Smooth muscle cell (in vitro differentiated cells): ENCODE measurements around the gene POU2AF3. TPM values are rescaled to one million over a fixed set of nuclear protein-coding genes. Genes with fewer than 3 reads are reported as not detected.

Experiments used
- DNase-seq: peaks from one replicate; lab custom pipeline; 2025; ENCODE audit not compliant: unreplicated experiment; lab: John Stamatoyannopoulos, UW
- H2AFZ ChIP-seq: fragments of 200-600 bp; sonication (generic); 2 replicates; pipeline ENCODE4 v1.6.0; 2016; ENCODE audit warnings: antibody characterized with exemption, low read depth, mild to moderate bottlenecking
- H3F3A ChIP-seq: fragments of 200-600 bp; sonication (generic); 2 replicates; pipeline ENCODE4 v1.6.0; 2017; ENCODE audit warnings: antibody characterized with exemption, low read depth
- H3K27ac ChIP-seq: fragments of 200-600 bp; sonication (generic); 2 replicates; pipeline ENCODE4 v1.5.1; 2016; ENCODE audit warnings: low read depth, mild to moderate bottlenecking
- H3K27me3 ChIP-seq: fragments of 200-600 bp; sonication (generic); 2 replicates; pipeline ENCODE4 v1.6.1; 2016; ENCODE audit warnings: low read depth, mild to moderate bottlenecking
- H3K36me3 ChIP-seq: fragments of 200-600 bp; sonication (generic); 2 replicates; pipeline ENCODE4 v1.5.1; 2016; ENCODE audit warnings: low read depth
- H3K4me1 ChIP-seq: fragments of 200-600 bp; sonication (generic); 2 replicates; pipeline ENCODE4 v1.5.1; 2016; ENCODE audit warnings: low read depth
- H3K4me2 ChIP-seq: fragments of 200-600 bp; sonication (generic); 2 replicates; pipeline ENCODE4 v1.6.0; 2016; ENCODE audit warnings: mild to moderate bottlenecking
- H3K4me3 ChIP-seq: fragments of 200-600 bp; sonication (generic); 2 replicates; pipeline ENCODE4 v1.5.1; 2016; ENCODE audit warnings: mild to moderate bottlenecking
- H3K79me2 ChIP-seq: fragments of 200-600 bp; sonication (generic); 2 replicates; pipeline ENCODE4 v1.6.0; 2016; ENCODE audit warnings: low read depth, mild to moderate bottlenecking
- H3K9ac ChIP-seq: fragments of 200-600 bp; sonication (generic); 2 replicates; pipeline ENCODE4 v1.6.0; 2016; ENCODE audit warnings: low read depth
- H3K9me3 ChIP-seq: fragments of 200-600 bp; sonication (generic); replicated peaks from 2 replicates; pipeline ENCODE4 v1.5.1; 2016; ENCODE audit warnings: low read depth
- H4K20me1 ChIP-seq: fragments of 200-600 bp; sonication (generic); 2 replicates; pipeline ENCODE4 v1.6.0; 2016; ENCODE audit warnings: low read depth
- WGBS: methylation state at CpG from one replicate; pipeline ENCODE4 v1.1.7; 2016; ENCODE audit warnings: low lambda C conversion rate; 5-methylcytosine and 5-hydroxymethylcytosine counted together
- polyA plus RNA-seq: library from polyadenylated mRNA; unstranded; fragments of >200 nt; fragmentation: Nextera tagmentation; extraction: Ambion mirVana; gene quantifications from 2 replicates; pipeline ENCODE4 v1.2.1, GENCODE V29; 2016
- total RNA-seq: library from RNA; depleted of rRNA; stranded (reverse); fragments of >200 nt; gene quantifications from 2 replicates; pipeline ENCODE4 v1.2.3, GENCODE V29; 2014
- TF ChIP-seq, protein P1 (sequence below): fragments of 200-600 bp; sonication (generic); IDR thresholded peaks from 2 replicates; pipeline ENCODE4 v1.5.1; 2017; ENCODE audit warnings: borderline replicate concordance, mild to moderate bottlenecking, antibody characterized with exemption; ENCODE audit not compliant: insufficient read depth, poor library complexity, severe bottlenecking

The POU2AF3 gene
- total and polyA plus RNA-seq, 2 experiments from 2014 or later: not detected

DNA sequence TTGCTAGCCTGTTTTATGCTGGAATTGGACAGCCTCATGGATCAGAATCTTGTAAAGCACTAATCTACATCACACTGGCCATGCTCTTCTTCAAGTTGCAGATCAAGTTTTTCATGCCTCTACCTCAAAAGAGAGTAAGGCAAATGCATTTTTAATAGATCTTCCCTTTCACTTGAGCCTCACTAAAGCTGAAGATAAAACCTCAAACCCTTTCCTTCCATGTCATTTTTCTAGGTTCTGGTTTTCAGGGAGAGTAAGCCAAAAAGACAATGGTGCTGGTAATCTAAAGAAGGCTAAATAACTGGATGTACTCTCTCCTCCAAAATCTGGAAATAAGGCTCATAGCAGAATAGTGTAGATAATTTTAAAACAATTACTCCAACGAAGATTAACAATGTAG, 52.5 kb downstream of the POU2AF3 start:
- no peak for DNase-seq
- H4K20me1 ChIP-seq: no peaks in the 10 kb centered on the region
- no peak overlapping the region for H3K4me2 ChIP-seq
- TF ChIP-seq, protein P1, sequence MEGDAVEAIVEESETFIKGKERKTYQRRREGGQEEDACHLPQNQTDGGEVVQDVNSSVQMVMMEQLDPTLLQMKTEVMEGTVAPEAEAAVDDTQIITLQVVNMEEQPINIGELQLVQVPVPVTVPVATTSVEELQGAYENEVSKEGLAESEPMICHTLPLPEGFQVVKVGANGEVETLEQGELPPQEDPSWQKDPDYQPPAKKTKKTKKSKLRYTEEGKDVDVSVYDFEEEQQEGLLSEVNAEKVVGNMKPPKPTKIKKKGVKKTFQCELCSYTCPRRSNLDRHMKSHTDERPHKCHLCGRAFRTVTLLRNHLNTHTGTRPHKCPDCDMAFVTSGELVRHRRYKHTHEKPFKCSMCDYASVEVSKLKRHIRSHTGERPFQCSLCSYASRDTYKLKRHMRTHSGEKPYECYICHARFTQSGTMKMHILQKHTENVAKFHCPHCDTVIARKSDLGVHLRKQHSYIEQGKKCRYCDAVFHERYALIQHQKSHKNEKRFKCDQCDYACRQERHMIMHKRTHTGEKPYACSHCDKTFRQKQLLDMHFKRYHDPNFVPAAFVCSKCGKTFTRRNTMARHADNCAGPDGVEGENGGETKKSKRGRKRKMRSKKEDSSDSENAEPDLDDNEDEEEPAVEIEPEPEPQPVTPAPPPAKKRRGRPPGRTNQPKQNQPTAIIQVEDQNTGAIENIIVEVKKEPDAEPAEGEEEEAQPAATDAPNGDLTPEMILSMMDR: no peak
- H3K36me3 ChIP-seq: no peaks in the 10 kb centered on the region
- no peaks in the 10 kb centered on the region for H3K4me1 ChIP-seq
- H3K9me3 ChIP-seq: no peaks in the 10 kb centered on the region
- no peaks in the 10 kb centered on the region for H3K79me2 ChIP-seq
- H3K4me3 ChIP-seq: no peak overlapping the region
- no peak overlapping the region for H3K27ac ChIP-seq
- no peaks in the 10 kb centered on the region for H3K27me3 ChIP-seq
- 91% methylated on average over 1 of the region's 1 CpG for WGBS
- H2AFZ ChIP-seq: no peak overlapping the region
- no peak overlapping the region for H3K9ac ChIP-seq
- H3F3A ChIP-seq: no peaks in the 10 kb centered on the region

DNA sequence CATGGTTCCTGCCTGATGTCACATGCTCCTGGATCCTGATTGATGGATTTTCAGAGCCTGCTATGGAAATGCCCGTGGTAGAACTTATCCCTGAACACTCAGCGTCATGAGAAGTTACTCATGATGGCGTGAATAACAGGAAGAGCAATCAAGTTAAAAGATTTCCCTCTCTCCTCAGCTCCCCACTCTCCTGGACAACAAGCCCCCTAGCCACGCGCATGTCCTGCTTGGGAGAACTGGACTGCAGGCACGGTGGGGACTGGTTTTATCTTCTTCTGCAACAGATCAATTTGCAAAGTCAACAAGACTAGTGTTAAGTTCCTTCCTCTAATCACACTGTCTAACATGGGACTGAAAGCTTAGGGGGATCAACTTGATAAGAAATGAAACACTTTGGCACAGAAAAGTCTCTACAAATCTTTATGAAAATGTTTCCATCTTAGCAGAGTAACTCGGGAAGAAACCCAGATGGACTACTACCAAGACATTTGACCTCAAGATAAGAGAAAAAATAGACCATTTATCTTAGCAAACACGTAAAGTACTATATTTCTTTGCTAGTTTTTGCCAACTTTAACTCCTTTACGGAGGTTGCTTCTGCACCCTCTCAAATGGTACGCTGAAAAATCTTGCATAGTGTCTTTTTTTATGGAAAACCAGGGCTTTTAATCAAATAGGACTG, 53.2 kb downstream of the POU2AF3 start:
- Histone ChIP-seq H3K27me3 (no peaks in the 10 kb centered on the region), H3K79me2 (no peaks in the 10 kb centered on the region), H3K9ac (no peak overlapping the region), H4K20me1 (no peaks in the 10 kb centered on the region), H3K4me2 (no peak overlapping the region), H3K9me3 (no peaks in the 10 kb centered on the region), H3K4me1 (no peaks in the 10 kb centered on the region), H3K27ac (no peak overlapping the region), H3K36me3 (no peaks in the 10 kb centered on the region), H3K4me3 (no peak overlapping the region), H3F3A (no peaks in the 10 kb centered on the region), H2AFZ (no peak overlapping the region)
- TF ChIP-seq, protein P1: no peak
- no peak for DNase-seq
- WGBS: 49% methylated on average over 10 of the region's 10 CpGs

DNA sequence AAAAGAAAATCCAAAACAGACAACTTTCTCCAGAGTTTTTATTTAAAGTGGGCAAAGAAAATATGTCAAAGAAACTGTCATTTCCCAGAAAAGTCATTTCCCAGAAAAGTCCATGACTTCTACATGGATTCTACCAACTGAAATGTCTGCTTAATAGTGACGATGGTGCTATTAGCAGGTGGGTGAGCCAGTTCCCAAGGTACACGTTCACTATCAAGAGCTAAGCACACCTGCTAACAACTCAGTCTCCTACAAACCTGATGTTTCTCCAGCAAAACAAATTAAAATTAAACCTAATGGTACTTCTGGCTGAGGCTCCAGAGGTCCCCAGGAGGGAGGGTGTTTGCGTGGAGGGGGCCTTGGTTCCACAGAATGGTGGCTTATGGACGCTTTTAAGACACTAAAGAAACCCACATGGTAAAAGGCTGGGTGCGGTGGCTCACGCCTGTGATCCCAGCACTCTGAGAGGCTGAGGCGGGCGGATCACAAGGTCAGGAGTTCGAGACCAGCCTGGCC, 53.9 kb downstream of the POU2AF3 start:
- no peaks in the 10 kb centered on the region for H3K79me2 ChIP-seq
- no peaks in the 10 kb centered on the region for H3K4me1 ChIP-seq
- no peak for DNase-seq
- no peaks in the 10 kb centered on the region for H3K9me3 ChIP-seq
- no peak overlapping the region for H2AFZ ChIP-seq
- 96% methylated on average over 9 of the region's 9 CpGs for WGBS
- H3F3A ChIP-seq: no peaks in the 10 kb centered on the region
- H3K4me2 ChIP-seq: no peak overlapping the region
- no peak overlapping the region for H3K4me3 ChIP-seq
- H4K20me1 ChIP-seq: no peaks in the 10 kb centered on the region
- no peak overlapping the region for H3K9ac ChIP-seq
- TF ChIP-seq, protein P1: no peak
- no peak overlapping the region for H3K27ac ChIP-seq
- no peaks in the 10 kb centered on the region for H3K36me3 ChIP-seq
- no peaks in the 10 kb centered on the region for H3K27me3 ChIP-seq
